HG03378 (cell line): ENCODE measurements around the gene ACSF2.
A peak's percentile ranks its signal among the peaks of the same experiment; 100 is the strongest.
"Not testable (repeated sequence)": the region's sequence is repeated elsewhere in the genome, so short reads cannot be mapped to it uniquely, and the experiment has no call there.

ENCODE experiments used
- ATAC-seq: cut with Tn5 transposase; IDR thresholded peaks from one replicate; pipeline ENCODE4 v1.9.1; 2021; ENCODE audit warnings: mild to moderate bottlenecking, moderate library complexity; ENCODE audit not compliant: unreplicated experiment

The ACSF2 gene

GRCh38 chr17:50475775-50476544 lies 49.9 kb downstream of the ACSF2 start:
- ATAC-seq: not testable (repeated sequence)

- no peak for ATAC-seq
These were observed 50.7 kb downstream of the ACSF2 start for GRCh38 chr17:50476545-50477315.

GRCh38 chr17:50477976-50478375 lies 52.0 kb downstream of the ACSF2 start:
- no peak for ATAC-seq

- peak; percentile 70 for ATAC-seq
These were observed 52.7 kb downstream of the ACSF2 start, which contains the start of gene RSAD1 for GRCh38 chr17:50478391-50479381. TSS of gene RSAD1 (plus strand) at chr17:50478860. CDS start at chr17:50478885, 25 bp downstream.

- peak; percentile 41 for ATAC-seq
These were observed 53.6 kb downstream of the ACSF2 start for GRCh38 chr17:50479522-50480141.

- no peak for ATAC-seq
These were observed 54.2 kb downstream of the ACSF2 start for GRCh38 chr17:50480142-50480764.

GRCh38 chr17:50480854-50481490 lies 55.0 kb downstream of the ACSF2 start:
- ATAC-seq: no peak

GRCh38 chr17:50481648-50482047 lies 55.6 kb downstream of the ACSF2 start:
- no peak for ATAC-seq

GRCh38 chr17:50482110-50482509 lies 56.1 kb downstream of the ACSF2 start:
- no peak for ATAC-seq

GRCh38 chr17:50482516-50482915 lies 56.5 kb downstream of the ACSF2 start:
- ATAC-seq: no peak

GRCh38 chr17:50483266-50483665 lies 57.2 kb downstream of the ACSF2 start:
- no peak for ATAC-seq

- no peak for ATAC-seq
These were observed 58.6 kb downstream of the ACSF2 start for GRCh38 chr17:50484386-50485155.

- no peak for ATAC-seq
These were observed 61.4 kb downstream of the ACSF2 start for GRCh38 chr17:50487213-50488096.

GRCh38 chr17:50488880-50489279 lies 62.9 kb downstream of the ACSF2 start:
- ATAC-seq: no peak

GRCh38 chr17:50491505-50491904 lies 65.5 kb downstream of the ACSF2 start:
- ATAC-seq: no peak

GRCh38 chr17:50492214-50492613 lies 66.2 kb downstream of the ACSF2 start:
- ATAC-seq: no peak

GRCh38 chr17:50493744-50494143 lies 67.7 kb downstream of the ACSF2 start:
- no peak for ATAC-seq
